ENCODE results near the gene CACNA1E.

Gene CACNA1E

GRCh38 chr1:181645171-181645570 lies 161.9 kb downstream of the CACNA1E start:
- no peak for DNase-seq

- no peak for DNase-seq
Observed at GRCh38 chr1:181646710-181647109, 163.4 kb downstream of the CACNA1E start.

GRCh38 chr1:181647314-181648035 lies 164.2 kb downstream of the CACNA1E start:
- DNase-seq = no peak

- no peak for DNase-seq
Observed at GRCh38 chr1:181651276-181651675, 168.0 kb downstream of the CACNA1E start.

GRCh38 chr1:181655756-181656155 lies 172.4 kb downstream of the CACNA1E start:
- DNase-seq = no peak

- DNase-seq = no peak
Observed at GRCh38 chr1:181656491-181656890, 173.2 kb downstream of the CACNA1E start.

- no peak for DNase-seq
Observed at GRCh38 chr1:181658581-181658980, 175.3 kb downstream of the CACNA1E start.

- DNase-seq = no peak
Observed at GRCh38 chr1:181659321-181659957, 176.1 kb downstream of the CACNA1E start.

GRCh38 chr1:181660621-181661020 lies 177.3 kb downstream of the CACNA1E start:
- DNase-seq = no peak

- no peak for DNase-seq
Observed at GRCh38 chr1:181661569-181661968, 178.3 kb downstream of the CACNA1E start.

GRCh38 chr1:181662606-181663005 lies 179.3 kb downstream of the CACNA1E start:
- no peak for DNase-seq

GRCh38 chr1:181664543-181664942 lies 181.2 kb downstream of the CACNA1E start:
- DNase-seq = no peak

GRCh38 chr1:181669246-181669645 lies 185.9 kb downstream of the CACNA1E start:
- DNase-seq = no peak

- DNase-seq = no peak
Observed at GRCh38 chr1:181674617-181675016, 191.3 kb downstream of the CACNA1E start.

GRCh38 chr1:181675091-181675917 lies 192.0 kb downstream of the CACNA1E start:
- no peak for DNase-seq

GRCh38 chr1:181675918-181676190 lies 192.5 kb downstream of the CACNA1E start:
- no peak for DNase-seq

GRCh38 chr1:181676269-181676668 lies 193.0 kb downstream of the CACNA1E start:
- DNase-seq = no peak

GRCh38 chr1:181680332-181680731 lies 197.0 kb downstream of the CACNA1E start:
- no peak for DNase-seq

- DNase-seq = no peak
Observed at GRCh38 chr1:181680871-181681270, 197.6 kb downstream of the CACNA1E start.

GRCh38 chr1:181685211-181685610 lies 201.9 kb downstream of the CACNA1E start:
- no peak for DNase-seq

- DNase-seq = no peak
Observed at GRCh38 chr1:181701891-181702290, 218.6 kb downstream of the CACNA1E start.

GRCh38 chr1:181704546-181704945 lies 221.2 kb downstream of the CACNA1E start:
- DNase-seq = no peak

- no peak for DNase-seq
Observed at GRCh38 chr1:181711820-181712219, 228.5 kb downstream of the CACNA1E start.

GRCh38 chr1:181712711-181713110 lies 229.4 kb downstream of the CACNA1E start:
- DNase-seq = no peak
